NCI-H526 (cell line): ENCODE data around the gene MAP1B.
A peak's percentile ranks its signal among the peaks of the same experiment; 100 is the strongest.
"Not testable (repeated sequence)": the region's sequence is repeated elsewhere in the genome, so short reads cannot be mapped to it uniquely, and the experiment has no call there.

Source experiments
- DNase-seq, 2 experiments: peaks; one replicate each; lab custom pipeline; 2025; lab: John Stamatoyannopoulos, UW

Gene MAP1B

GRCh38 chr5:72107131-72107900, at the start of gene MAP1B:
MAP1B (plus strand) TSS chr5:72107475; CDS start chr5:72107532, 57 bp downstream.
- peak; percentile 46 to 77 for DNase-seq

- DNase-seq, result no peak
Measured at GRCh38 chr5:72057816-72058215, 49.5 kb upstream of the MAP1B start.

- no peak for DNase-seq
Measured at GRCh38 chr5:72063219-72063819, 44.0 kb upstream of the MAP1B start.

- DNase-seq, result peak; percentile 3 to 29
Measured at GRCh38 chr5:72064801-72065570, 42.3 kb upstream of the MAP1B start.

- DNase-seq, result peak; percentile 76 to 86
Measured at GRCh38 chr5:72065751-72066255, 41.5 kb upstream of the MAP1B start.

GRCh38 chr5:72066705-72067107, 40.6 kb upstream of the MAP1B start:
- no peak for DNase-seq

- no peak for DNase-seq
Measured at GRCh38 chr5:72067682-72068470, 39.4 kb upstream of the MAP1B start.

- DNase-seq, result no peak
Measured at GRCh38 chr5:72070529-72070928, 36.7 kb upstream of the MAP1B start.

- no peak for DNase-seq
Measured at GRCh38 chr5:72071906-72072305, 35.4 kb upstream of the MAP1B start.

GRCh38 chr5:72074251-72074650, 33.0 kb upstream of the MAP1B start:
- peak in 1 of 2 experiments; percentile 0 for DNase-seq

- no peak for DNase-seq
Measured at GRCh38 chr5:72075461-72075860, 31.8 kb upstream of the MAP1B start.

- DNase-seq, result no peak
Measured at GRCh38 chr5:72076621-72077300, 30.5 kb upstream of the MAP1B start.

- DNase-seq, result no peak
Measured at GRCh38 chr5:72077390-72077789, 29.9 kb upstream of the MAP1B start.

- no peak for DNase-seq
Measured at GRCh38 chr5:72079288-72079687, 28.0 kb upstream of the MAP1B start.

GRCh38 chr5:72082048-72082447, 25.2 kb upstream of the MAP1B start:
- no peak for DNase-seq

GRCh38 chr5:72084876-72085275, 22.4 kb upstream of the MAP1B start:
- DNase-seq, result no peak

GRCh38 chr5:72085319-72085718, 22.0 kb upstream of the MAP1B start:
- no peak for DNase-seq

- DNase-seq, result not testable (repeated sequence)
Measured at GRCh38 chr5:72089713-72090112, 17.6 kb upstream of the MAP1B start.

- DNase-seq, result no peak
Measured at GRCh38 chr5:72092074-72092473, 15.2 kb upstream of the MAP1B start.

- DNase-seq, result no peak
Measured at GRCh38 chr5:72093217-72093616, 14.1 kb upstream of the MAP1B start.

- no peak for DNase-seq
Measured at GRCh38 chr5:72093824-72094223, 13.5 kb upstream of the MAP1B start.
